LHCN-M2 (cell line): ENCODE data around the gene PPY. TPM values are rescaled to one million over a fixed set of nuclear protein-coding genes. Genes with fewer than 3 reads are reported as not detected.
"Not testable (repeated sequence)": the region's sequence is repeated elsewhere in the genome, so short reads cannot be mapped to it uniquely, and the experiment has no call there.

Source experiments
- DNase-seq: peaks from one replicate; pipeline ENCODE4 v3.0.0-alpha.2; 2012; ENCODE audit warnings: low read depth
- polyA plus RNA-seq: library from polyadenylated mRNA; unstranded; fragments of >200 nt; gene quantifications from one replicate; pipeline ENCODE4 v1.2.1, GENCODE V29; 2012; ENCODE audit warnings: missing spikeins
- total RNA-seq: library from RNA; depleted of rRNA; stranded (reverse); fragments of >200 nt; gene quantifications from 2 replicates; pipeline ENCODE4 v1.2.3, GENCODE V29; 2014; rRNA removed

PPY gene, protein sequence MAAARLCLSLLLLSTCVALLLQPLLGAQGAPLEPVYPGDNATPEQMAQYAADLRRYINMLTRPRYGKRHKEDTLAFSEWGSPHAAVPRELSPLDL
- not detected in 2 replicates for total RNA-seq
- not detected for polyA plus RNA-seq

- DNase-seq = no peak
These were observed at the start of gene PPY for GRCh38 chr17:43942051-43942685. TSS of gene PPY (minus strand) at chr17:43942476. CDS start at chr17:43941654, 822 bp downstream.

GRCh38 chr17:43988301-43988700, 46.0 kb upstream of the PPY start:
- DNase-seq = no peak

GRCh38 chr17:43987131-43988021, 45.1 kb upstream of the PPY start:
- no peak for DNase-seq

GRCh38 chr17:43986225-43986981, 44.1 kb upstream of the PPY start:
- no peak for DNase-seq

GRCh38 chr17:43984521-43984920, 42.2 kb upstream of the PPY start:
- DNase-seq = no peak

- DNase-seq = no peak
These were observed 41.5 kb upstream of the PPY start for GRCh38 chr17:43983515-43984411.

GRCh38 chr17:43983196-43983514, 40.9 kb upstream of the PPY start:
- no peak for DNase-seq

GRCh38 chr17:43982171-43982570, 39.9 kb upstream of the PPY start:
- DNase-seq = no peak

DNA sequence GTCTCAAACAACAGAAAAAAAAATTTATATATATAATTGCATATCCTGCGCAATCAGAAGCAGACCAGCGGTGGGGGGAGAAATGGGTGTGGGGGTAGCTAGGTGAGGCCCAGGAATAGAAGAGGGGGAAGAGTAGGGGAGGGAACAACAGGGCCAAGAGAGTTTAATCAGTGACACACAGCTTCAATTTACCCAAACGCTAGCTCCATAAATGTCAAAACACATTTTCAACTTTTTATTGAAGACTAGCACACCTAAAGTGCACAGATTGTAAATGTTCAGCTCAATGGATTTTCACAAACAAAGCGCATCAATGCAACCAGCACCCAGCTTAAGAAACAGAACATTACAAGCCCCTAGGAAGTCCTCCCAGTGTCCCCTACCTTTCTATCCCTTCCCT, 37.4 kb upstream of the PPY start:
- DNase-seq = no peak

DNA sequence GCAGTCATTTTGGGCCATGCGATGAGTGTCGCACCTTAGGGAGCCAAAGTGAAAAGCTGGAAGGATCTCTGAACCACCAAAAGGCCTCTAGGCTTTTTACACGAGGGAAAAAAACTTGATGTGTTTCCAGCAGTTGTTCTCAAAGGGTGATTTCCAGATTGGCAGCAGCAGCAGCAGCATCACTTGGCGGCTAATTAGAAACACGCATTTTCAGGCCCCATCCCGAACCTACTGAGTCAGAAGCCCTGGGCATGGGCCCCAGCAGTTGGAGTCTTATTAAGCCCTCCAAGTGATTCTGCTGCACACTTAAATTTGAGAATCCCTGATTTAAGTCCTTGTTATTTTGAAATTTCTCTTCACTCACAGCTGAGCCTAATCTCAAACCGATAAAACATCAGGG, 36.7 kb upstream of the PPY start:
- no peak for DNase-seq

DNA sequence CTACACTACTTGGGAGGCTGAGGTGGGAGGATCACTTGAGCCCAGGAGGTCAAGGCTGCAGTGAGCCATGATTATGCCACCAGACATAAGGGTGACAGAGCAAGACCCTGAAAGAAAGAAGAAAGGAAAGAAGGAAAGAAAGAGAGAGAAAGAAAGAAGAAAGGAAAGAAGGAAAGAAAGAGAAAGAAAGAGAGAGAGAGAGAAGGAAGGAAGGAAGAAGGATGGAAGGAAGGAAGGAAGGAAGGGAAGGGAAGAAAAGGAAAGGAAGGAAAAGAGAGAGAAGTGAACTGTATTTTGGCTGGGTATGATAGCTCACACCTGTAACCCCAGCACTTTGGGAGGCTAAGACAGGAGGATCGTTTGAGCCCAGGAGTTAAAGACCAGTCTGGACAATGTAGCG, 35.8 kb upstream of the PPY start:
- DNase-seq = no peak

GRCh38 chr17:43976963-43977837, 34.9 kb upstream of the PPY start:
- DNase-seq = no peak

DNA sequence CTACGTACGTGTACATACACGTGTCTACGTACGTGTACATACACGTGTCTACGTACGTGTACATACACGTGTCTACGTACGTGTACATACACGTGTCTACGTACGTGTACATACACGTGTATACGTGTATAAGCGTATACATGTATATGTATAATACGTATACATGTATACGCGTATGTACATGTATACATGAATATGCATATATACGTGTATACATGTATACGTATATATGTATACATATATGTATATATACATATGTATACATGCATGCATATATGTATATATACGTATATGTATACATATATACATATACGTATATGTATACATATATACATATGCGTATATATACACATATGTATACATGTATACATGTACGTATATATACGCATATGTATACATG, 33.6 kb upstream of the PPY start:
- no peak for DNase-seq

- DNase-seq = no peak
These were observed 32.3 kb upstream of the PPY start for GRCh38 chr17:43974382-43975266.

GRCh38 chr17:43972444-43973212, 30.4 kb upstream of the PPY start:
- not testable (repeated sequence) for DNase-seq

DNA sequence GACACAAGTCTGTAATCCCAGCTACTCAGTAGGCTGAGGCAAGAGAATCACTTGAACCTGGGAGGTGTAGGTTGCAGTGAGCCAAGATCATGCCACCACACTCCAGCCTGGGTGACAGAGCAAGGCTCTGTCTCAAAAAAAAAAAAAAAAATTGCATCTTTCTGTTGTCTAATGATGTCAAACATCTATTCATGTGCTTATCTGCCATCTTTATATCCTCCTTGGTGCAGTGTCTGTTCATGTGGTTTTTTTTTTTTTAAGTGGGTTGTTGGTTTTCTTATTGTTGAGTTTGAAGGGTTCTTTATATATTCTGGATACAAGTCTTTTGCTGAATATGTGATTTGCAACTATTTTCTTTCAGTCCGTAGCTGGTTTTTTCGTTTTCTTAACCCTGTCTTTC, 29.2 kb upstream of the PPY start:
- not testable (repeated sequence) for DNase-seq

DNA sequence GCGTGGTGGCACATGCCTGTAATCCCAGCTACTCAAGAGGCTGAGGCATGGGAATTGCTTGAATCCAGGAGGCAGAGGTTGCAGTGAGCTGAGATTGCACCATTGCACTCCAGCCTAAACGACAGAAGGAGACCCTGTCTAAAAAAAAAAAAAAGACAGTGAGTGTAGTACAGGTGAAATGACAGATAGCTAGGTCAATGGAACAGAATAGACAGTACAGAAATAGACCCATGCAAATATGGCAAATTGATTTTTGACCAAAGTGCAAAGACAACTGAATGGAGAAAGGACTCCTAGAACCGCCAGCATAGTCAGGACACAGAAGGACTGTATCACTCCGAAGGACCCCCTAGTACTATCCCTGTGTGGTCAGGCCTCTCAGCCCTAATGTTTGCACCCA, 28.1 kb upstream of the PPY start:
- DNase-seq = no peak

DNA sequence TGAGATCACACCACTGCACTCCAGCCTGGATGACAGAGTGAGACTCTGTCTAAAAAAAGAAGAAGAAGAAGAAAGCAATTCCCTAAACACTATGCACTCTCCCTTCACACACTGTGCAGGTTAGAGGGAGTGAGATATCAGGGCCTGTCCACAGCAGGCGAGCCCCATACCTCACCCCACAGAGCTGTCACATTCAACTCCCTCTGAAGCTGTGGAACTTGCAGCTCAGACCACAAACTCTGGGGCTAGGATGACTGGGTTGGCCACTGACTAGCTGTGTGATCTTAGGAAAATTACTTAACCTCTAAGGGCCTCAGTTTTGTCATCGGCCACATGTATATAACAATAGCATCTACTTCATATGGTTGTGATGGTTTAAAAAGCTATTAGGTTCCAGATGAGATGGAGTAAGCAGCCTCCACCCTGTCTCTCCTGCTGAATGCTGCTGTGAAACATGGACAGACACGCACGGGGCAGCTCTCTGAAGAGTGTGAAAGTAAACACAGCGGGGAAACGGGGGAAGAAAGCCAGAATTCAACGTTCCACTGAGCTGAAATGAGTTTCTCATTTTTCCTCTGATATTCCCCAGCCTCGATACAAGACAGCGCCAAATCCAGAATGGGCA, 25.1 kb upstream of the PPY start:
- DNase-seq = no peak
